SK-N-SH treated with all-trans-retinoic acid at 6 μM for 48 hours (cell line): ENCODE data around the gene SIGLEC9.

Source experiments
- ATAC-seq: fragments of 200-7000 bp; cut with Tn5 transposase; 3 replicates; pipeline ENCODE4 v1.9.1; 2020; ENCODE audit warnings: mild to moderate bottlenecking, moderate library complexity
- BACH2 ChIP-seq: fragments of 250-450 bp; sonication (Bioruptor Pico); IDR thresholded peaks from 2 replicates; pipeline ENCODE4 v1.9.0; 2021; ENCODE audit warnings: mild to moderate bottlenecking, borderline replicate concordance
- CREB5 ChIP-seq: fragments of 250-450 bp; sonication (Bioruptor Pico); IDR thresholded peaks from 2 replicates; pipeline ENCODE4 v1.5.1; 2020; ENCODE audit warnings: low read depth, mild to moderate bottlenecking, moderate library complexity
- CSRNP3 ChIP-seq: fragments of 250-450 bp; sonication (Bioruptor Pico); IDR thresholded peaks from 2 replicates; pipeline ENCODE4 v1.5.1; 2021; ENCODE audit warnings: mild to moderate bottlenecking, moderate library complexity
- ESRRG ChIP-seq: fragments of 250-450 bp; sonication (Bioruptor Pico); IDR thresholded peaks from 2 replicates; pipeline ENCODE4 v1.6.1; 2021; ENCODE audit warnings: mild to moderate bottlenecking
- GLIS3 ChIP-seq: fragments of 250-450 bp; sonication (Bioruptor Pico); IDR thresholded peaks from 2 replicates; pipeline ENCODE4 v1.5.0; 2020; ENCODE audit warnings: mild to moderate bottlenecking, moderate library complexity
- ISL1 ChIP-seq: fragments of 250-450 bp; sonication (Bioruptor Pico); IDR thresholded peaks from 2 replicates; pipeline ENCODE4 v2.1.2; 2022; ENCODE audit warnings: mild to moderate bottlenecking, moderate library complexity
- OSR1 ChIP-seq: fragments of 250-450 bp; sonication (Bioruptor Pico); IDR thresholded peaks from 2 replicates; pipeline ENCODE4 v1.8.0; 2022; ENCODE audit warnings: moderate library complexity, mild to moderate bottlenecking, inconsistent platforms
- PATZ1 ChIP-seq: fragments of 250-450 bp; sonication (Bioruptor Pico); IDR thresholded peaks from 2 replicates; pipeline ENCODE4 v1.8.0; 2020; ENCODE audit warnings: mild to moderate bottlenecking, moderate library complexity, borderline replicate concordance
- POU6F1 ChIP-seq: fragments of 250-450 bp; sonication (Bioruptor Pico); IDR thresholded peaks from 2 replicates; pipeline ENCODE4 v1.8.0; 2021; ENCODE audit warnings: low read depth, mild to moderate bottlenecking, moderate library complexity, borderline replicate concordance
- PPARA ChIP-seq: fragments of 250-450 bp; sonication (Bioruptor Pico); IDR thresholded peaks from 2 replicates; pipeline ENCODE4 v1.5.0; 2020; ENCODE audit warnings: mild to moderate bottlenecking, borderline replicate concordance
- RARB ChIP-seq: fragments of 250-450 bp; sonication (Bioruptor Pico); IDR thresholded peaks from 2 replicates; pipeline ENCODE4 v1.8.0; 2021; ENCODE audit warnings: mild to moderate bottlenecking, moderate library complexity
- SNAI2 ChIP-seq: fragments of 250-450 bp; sonication (Bioruptor Pico); IDR thresholded peaks from 2 replicates; pipeline ENCODE4 v1.5.0; 2020; ENCODE audit warnings: mild to moderate bottlenecking, moderate library complexity
- TCF4 ChIP-seq: fragments of 250-450 bp; sonication (Bioruptor Pico); IDR thresholded peaks from 2 replicates; pipeline ENCODE4 v1.8.0; 2021; ENCODE audit warnings: mild to moderate bottlenecking, moderate library complexity, borderline replicate concordance
- TOX ChIP-seq: fragments of 250-450 bp; sonication (Bioruptor Pico); IDR thresholded peaks from 2 replicates; pipeline ENCODE4 v1.8.0; 2021; ENCODE audit warnings: mild to moderate bottlenecking, moderate library complexity, borderline replicate concordance
- TSHZ2 ChIP-seq: fragments of 250-450 bp; sonication (Bioruptor Pico); IDR thresholded peaks from 2 replicates; pipeline ENCODE4 v1.5.0; 2020; ENCODE audit warnings: mild to moderate bottlenecking, moderate library complexity
- ZC3H10 ChIP-seq: fragments of 250-450 bp; sonication (Bioruptor Pico); IDR thresholded peaks from 2 replicates; pipeline ENCODE4 v1.5.1; 2021; ENCODE audit warnings: mild to moderate bottlenecking, moderate library complexity
- ZNF565 ChIP-seq: fragments of 450-650 bp; formaldehyde crosslinking; conservative IDR thresholded peaks from 2 replicates; pipeline ENCODE4 v1.5.0; 2020; ENCODE audit warnings: low read depth, mild to moderate bottlenecking, moderate library complexity
- ZNF70 ChIP-seq: fragments of 450-650 bp; formaldehyde crosslinking; IDR thresholded peaks from 2 replicates; pipeline ENCODE4 v1.5.0; 2020; ENCODE audit warnings: mild to moderate bottlenecking, moderate library complexity
- ZNF8 ChIP-seq: fragments of 450-650 bp; formaldehyde crosslinking; IDR thresholded peaks from 2 replicates; pipeline ENCODE4 v1.5.0; 2020; ENCODE audit warnings: mild to moderate bottlenecking, moderate library complexity

The SIGLEC9 gene

GRCh38 chr19:51173681-51174080 is 49.0 kb downstream of the SIGLEC9 start:
- TF ChIP-seq ZNF8, result no peak
- TF ChIP-seq OSR1 (CRISPR knock-in tag), result no peak
- no peak for TF ChIP-seq PATZ1 (CRISPR knock-in tag)
- TF ChIP-seq SNAI2 (CRISPR knock-in tag), result no peak
- TF ChIP-seq TOX (CRISPR knock-in tag), result no peak
- no peak for TF ChIP-seq TSHZ2 (CRISPR knock-in tag)
- TF ChIP-seq ZNF70 (CRISPR knock-in tag), result no peak
- no peak for TF ChIP-seq GLIS3 (CRISPR knock-in tag)
- TF ChIP-seq TCF4, result no peak
- ATAC-seq, result no peak

- ATAC-seq, result no peak
- no peak for TF ChIP-seq CSRNP3 (CRISPR knock-in tag)
- no peak for TF ChIP-seq TOX (CRISPR knock-in tag)
- TF ChIP-seq GLIS3 (CRISPR knock-in tag), result no peak
- TF ChIP-seq POU6F1, result no peak
- no peak for TF ChIP-seq ZC3H10 (CRISPR knock-in tag)
- TF ChIP-seq PPARA (CRISPR knock-in tag), result no peak
- TF ChIP-seq PATZ1 (CRISPR knock-in tag), result no peak
- TF ChIP-seq ISL1 (CRISPR knock-in tag), result no peak
- no peak for TF ChIP-seq CREB5 (CRISPR knock-in tag)
- TF ChIP-seq BACH2 (CRISPR knock-in tag), result no peak
- no peak for TF ChIP-seq ESRRG (CRISPR knock-in tag)
- no peak for TF ChIP-seq TCF4
- no peak for TF ChIP-seq ZNF565 (CRISPR knock-in tag)
- no peak for TF ChIP-seq ZNF8
- TF ChIP-seq RARB (CRISPR knock-in tag), result no peak
- TF ChIP-seq, all 23 proteins: peak for 0
These were observed 54.5 kb downstream of the SIGLEC9 start for GRCh38 chr19:51179256-51179655.
